Thymus (tissue), 11 donors: Measurements from ENCODE around the gene ULK4. TPM values are rescaled to one million over a fixed set of nuclear protein-coding genes. Genes with fewer than 3 reads are reported as not detected.

ENCODE experiments used
- DNase-seq, 9 donors: peaks; one replicate each; pipeline ENCODE4 v3.0.0-alpha.2; 2013; ENCODE audit warnings: low spot score in 9 of 9, low read depth in 6 of 9, missing footprints in 1 of 9
- H3K27ac ChIP-seq, 2 donors: one replicate each; pipeline ENCODE4 v1.5.1; 2013; ENCODE audit warnings: control low read depth in 1 of 2, low read depth in 1 of 2, low read length in 1 of 2, mild to moderate bottlenecking in 1 of 2, moderate library complexity in 1 of 2
- H3K27me3 ChIP-seq, 2 donors: one replicate each; pipeline ENCODE4 v1.5.1; 2013; ENCODE audit warnings: low read length in 1 of 2; ENCODE audit not compliant: control insufficient read depth in 2 of 2, insufficient read depth in 1 of 2
- H3K36me3 ChIP-seq, 2 donors: one replicate each; pipeline ENCODE4 v1.5.1; 2013; ENCODE audit warnings: low read length in 1 of 2, mild to moderate bottlenecking in 1 of 2, moderate library complexity in 1 of 2; ENCODE audit not compliant: control insufficient read depth in 2 of 2, insufficient read depth in 2 of 2
- H3K4me1 ChIP-seq, 2 donors: one replicate each; pipeline ENCODE4 v1.5.1; 2013; ENCODE audit warnings: low read length in 2 of 2; ENCODE audit not compliant: control insufficient read depth in 2 of 2, insufficient read depth in 2 of 2
- H3K4me3 ChIP-seq, 2 donors: one replicate each; pipeline ENCODE4 v1.5.1; 2013; ENCODE audit warnings: low read length in 2 of 2, control low read depth in 1 of 2, mild to moderate bottlenecking in 1 of 2
- H3K9me3 ChIP-seq, 2 donors: one replicate each; pipeline ENCODE4 v1.5.1; 2013; ENCODE audit warnings: low read length in 1 of 2, mild to moderate bottlenecking in 1 of 2; ENCODE audit not compliant: control insufficient read depth in 2 of 2, insufficient read depth in 1 of 2
- WGBS: extraction: QIAGEN DNeasy Blood & Tissue Kit; methylation state at CpG from one replicate; pipeline ENCODE4 v1.1.7; 2013; 5-methylcytosine and 5-hydroxymethylcytosine counted together
- polyA plus RNA-seq: library from polyadenylated mRNA; stranded (reverse); fragments of 200-250 nt; gene quantifications from one replicate; pipeline ENCODE4 v1.2.3, GENCODE V29; 2013
- total RNA-seq: library from RNA; stranded (reverse); fragments of 120-200 nt; gene quantifications from one replicate; pipeline ENCODE4 v1.2.4, GENCODE V29; 2013
- donor health status: healthy.

ULK4 gene
- total and polyA plus RNA-seq, 2 donors = 3.4 to 6.3 TPM

- 97% methylated on average over 6 of the region's 6 CpGs for whole genome bisulfite sequencing
- H3K27ac ChIP-seq = no peak overlapping the region
- H3K9me3 ChIP-seq = no peaks in the 10 kb centered on the region
- H3K27me3 ChIP-seq = no peaks in the 10 kb centered on the region
- H3K4me3 ChIP-seq = no peak overlapping the region
- no peaks in the 10 kb centered on the region for H3K4me1 ChIP-seq
- H3K36me3 ChIP-seq = no peaks in the 10 kb centered on the region
- DNase-seq = no peak
Measured at GRCh38 chr3:41317298-41317697, 644.6 kb downstream of the ULK4 start.

GRCh38 chr3:41315126-41315525 lies 646.8 kb downstream of the ULK4 start:
- no peak for DNase-seq
- no peak overlapping the region for H3K4me3 ChIP-seq
- no peak overlapping the region for H3K27ac ChIP-seq
- no peaks in the 10 kb centered on the region for H3K9me3 ChIP-seq
- H3K4me1 ChIP-seq = no peaks in the 10 kb centered on the region
- 98% methylated on average over 2 of the region's 2 CpGs for WGBS
- no peaks in the 10 kb centered on the region for H3K27me3 ChIP-seq
- H3K36me3 ChIP-seq = no peaks in the 10 kb centered on the region

- Histone ChIP-seq H3K36me3 (no peaks in the 10 kb centered on the region), H3K4me3 (no peak overlapping the region), H3K27ac (no peak overlapping the region), H3K27me3 (no peaks in the 10 kb centered on the region), H3K9me3 (no peaks in the 10 kb centered on the region), H3K4me1 (no peaks in the 10 kb centered on the region)
- 96% methylated on average over 2 of the region's 2 CpGs for WGBS
- DNase-seq = no peak
Measured at GRCh38 chr3:41308119-41308518, 653.8 kb downstream of the ULK4 start.

GRCh38 chr3:41307065-41307464 lies 654.8 kb downstream of the ULK4 start:
- Histone ChIP-seq H3K9me3 (no peaks in the 10 kb centered on the region), H3K4me1 (no peaks in the 10 kb centered on the region), H3K4me3 (no peak overlapping the region), H3K27ac (no peak overlapping the region), H3K27me3 (no peaks in the 10 kb centered on the region), H3K36me3 (no peaks in the 10 kb centered on the region)
- DNase-seq = no peak
- WGBS = over 99% methylated on average over 2 of the region's 2 CpGs

GRCh38 chr3:41304593-41304992 lies 657.3 kb downstream of the ULK4 start:
- no peaks in the 10 kb centered on the region for H3K27me3 ChIP-seq
- DNase-seq = no peak
- WGBS = 87% methylated on average over 2 of the region's 2 CpGs
- H3K27ac ChIP-seq = no peak overlapping the region
- H3K4me3 ChIP-seq = no peak overlapping the region
- no peaks in the 10 kb centered on the region for H3K4me1 ChIP-seq
- H3K36me3 ChIP-seq = no peaks in the 10 kb centered on the region
- H3K9me3 ChIP-seq = no peaks in the 10 kb centered on the region

GRCh38 chr3:41302295-41302694 lies 659.6 kb downstream of the ULK4 start:
- no peak overlapping the region for H3K27ac ChIP-seq
- 96% methylated on average over 4 of the region's 4 CpGs for WGBS
- H3K27me3 ChIP-seq = no peaks in the 10 kb centered on the region

GRCh38 chr3:41301548-41301947 lies 660.4 kb downstream of the ULK4 start:
- Histone ChIP-seq H3K4me3 (no peak overlapping the region), H3K27ac (no peak overlapping the region), H3K27me3 (no peaks in the 10 kb centered on the region), H3K36me3 (no peaks in the 10 kb centered on the region), H3K4me1 (no peaks in the 10 kb centered on the region), H3K9me3 (no peaks in the 10 kb centered on the region)
- DNase-seq = no peak
- 95% methylated on average over 3 of the region's 3 CpGs for WGBS

More at GRCh38 chr3:41302295-41302694, 659.6 kb downstream of the ULK4 start:
- Histone ChIP-seq H3K9me3 (no peaks in the 10 kb centered on the region), H3K36me3 (no peaks in the 10 kb centered on the region), H3K4me1 (no peaks in the 10 kb centered on the region), H3K4me3 (no peak overlapping the region)
- DNase-seq = no peak

GRCh38 chr3:41299036-41299435 lies 662.9 kb downstream of the ULK4 start:
- WGBS = 91% methylated on average over 3 of the region's 3 CpGs
- no peak overlapping the region for H3K27ac ChIP-seq

GRCh38 chr3:41297750-41298149 lies 664.2 kb downstream of the ULK4 start:
- 91% methylated on average over 1 of the region's 1 CpG for WGBS
- Histone ChIP-seq H3K4me3 (no peak overlapping the region), H3K4me1 (no peaks in the 10 kb centered on the region), H3K27ac (no peak overlapping the region), H3K9me3 (no peaks in the 10 kb centered on the region), H3K27me3 (no peaks in the 10 kb centered on the region), H3K36me3 (no peaks in the 10 kb centered on the region)
- no peak for DNase-seq

More at GRCh38 chr3:41299036-41299435, 662.9 kb downstream of the ULK4 start:
- Histone ChIP-seq H3K9me3 (no peaks in the 10 kb centered on the region), H3K27me3 (no peaks in the 10 kb centered on the region), H3K4me1 (no peaks in the 10 kb centered on the region), H3K4me3 (no peak overlapping the region), H3K36me3 (no peaks in the 10 kb centered on the region)
- no peak for DNase-seq

GRCh38 chr3:41296556-41296955 lies 665.3 kb downstream of the ULK4 start:
- H3K36me3 ChIP-seq = no peaks in the 10 kb centered on the region
- WGBS = 99% methylated on average over 2 of the region's 2 CpGs
- no peak overlapping the region for H3K4me3 ChIP-seq
- DNase-seq = no peak
- no peaks in the 10 kb centered on the region for H3K9me3 ChIP-seq
- no peaks in the 10 kb centered on the region for H3K4me1 ChIP-seq
- H3K27me3 ChIP-seq = no peaks in the 10 kb centered on the region
- no peak overlapping the region for H3K27ac ChIP-seq
